HG02870 (cell line): ENCODE measurements around the gene SDF2.
"Not testable (repeated sequence)": the region's sequence is repeated elsewhere in the genome, so short reads cannot be mapped to it uniquely, and the experiment has no call there.

ENCODE experiments used
- ATAC-seq: cut with Tn5 transposase; IDR thresholded peaks from one replicate; pipeline ENCODE4 v1.9.1; 2021; ENCODE audit warnings: mild to moderate bottlenecking, moderate library complexity; ENCODE audit not compliant: unreplicated experiment

Gene SDF2

DNA sequence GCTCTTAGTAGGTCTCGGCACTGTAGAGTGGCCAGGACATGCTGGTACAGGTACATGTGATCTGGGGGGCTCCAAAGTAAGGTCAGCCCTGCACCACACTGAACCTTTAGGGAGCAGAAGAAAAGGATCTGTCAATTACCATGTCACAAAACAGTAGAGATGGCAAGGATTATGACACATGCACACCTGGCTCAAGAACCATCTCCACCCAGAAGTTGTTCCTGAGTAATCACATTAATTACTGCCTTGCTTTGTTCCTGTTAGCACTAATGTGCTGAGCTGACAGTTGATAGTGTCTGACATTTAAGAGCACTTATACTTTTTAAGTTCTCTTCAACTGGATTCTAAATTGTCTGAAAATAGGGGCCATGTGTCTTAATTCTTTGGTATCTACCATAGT lies 26.2 kb downstream of the SDF2 start:
- ATAC-seq: no peak

GRCh38 chr17:28634206-28634865 lies 27.4 kb downstream of the SDF2 start:
- ATAC-seq: no peak

DNA sequence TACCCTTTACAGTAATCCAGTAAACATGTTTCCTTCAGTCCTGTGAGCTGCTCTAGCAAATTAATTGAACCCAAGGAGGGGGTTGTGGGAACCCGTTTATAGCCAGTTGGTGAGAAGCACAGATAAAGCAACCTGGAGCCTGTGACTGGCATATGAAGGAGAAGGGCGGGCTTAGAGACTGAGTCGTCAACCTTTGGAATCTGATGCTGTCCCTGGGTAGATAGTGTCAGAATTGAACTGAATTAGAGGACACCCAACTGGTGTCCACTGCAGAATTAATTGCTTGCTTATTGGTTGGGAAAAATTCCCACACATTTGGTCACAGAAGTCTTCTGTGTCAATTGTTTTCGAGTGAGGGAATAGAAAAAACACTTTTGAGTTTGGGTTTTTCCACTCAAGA lies 34.9 kb downstream of the SDF2 start:
- no peak for ATAC-seq

- ATAC-seq: no peak
Measured at GRCh38 chr17:28624148-28624547, 37.6 kb downstream of the SDF2 start.

DNA sequence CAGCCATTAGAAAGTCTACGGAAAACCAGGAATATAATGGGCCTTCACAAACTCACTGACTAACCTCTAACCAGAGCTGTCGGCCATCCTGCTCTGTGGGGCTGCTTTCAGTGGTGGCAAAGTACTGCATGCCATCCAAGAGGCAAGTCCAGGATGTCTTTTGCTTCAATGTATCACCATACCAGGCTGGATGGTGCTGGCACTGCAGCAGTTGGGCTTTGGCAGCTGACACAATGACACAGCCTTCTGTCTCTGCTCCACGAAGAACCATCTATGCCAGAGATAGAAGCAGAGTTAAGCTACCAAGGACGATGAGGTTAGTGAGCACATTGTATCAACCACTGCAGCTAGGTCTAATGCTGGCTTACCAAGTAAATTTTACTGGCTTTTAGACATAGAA lies 38.0 kb downstream of the SDF2 start:
- ATAC-seq: no peak

GRCh38 chr17:28622186-28622585 lies 39.5 kb downstream of the SDF2 start:
- ATAC-seq: no peak

GRCh38 chr17:28620010-28620409 lies 41.7 kb downstream of the SDF2 start:
- no peak for ATAC-seq

GRCh38 chr17:28618464-28618863 lies 43.2 kb downstream of the SDF2 start:
- no peak for ATAC-seq

DNA sequence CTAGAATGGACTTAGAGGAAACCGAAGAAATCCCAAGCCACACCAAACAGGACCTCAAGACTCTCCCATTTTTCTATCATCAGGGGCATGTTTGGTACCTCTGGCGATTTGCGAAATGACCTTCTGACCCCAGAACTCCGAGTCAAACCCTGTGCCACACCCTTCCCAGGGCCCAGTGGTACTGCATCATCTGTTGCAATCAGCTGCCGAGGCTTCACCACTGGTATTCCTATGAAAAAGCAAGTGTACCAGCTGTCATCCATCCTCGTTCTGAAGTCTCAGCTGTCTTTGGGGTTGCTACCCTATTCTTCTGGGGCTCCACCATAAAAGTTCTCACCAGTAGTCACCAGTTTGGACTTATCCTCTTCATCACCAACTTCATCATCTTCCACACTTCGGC lies 45.4 kb downstream of the SDF2 start:
- ATAC-seq: no peak

GRCh38 chr17:28615260-28615940 lies 46.3 kb downstream of the SDF2 start:
- ATAC-seq: no peak

- no peak for ATAC-seq
Measured at GRCh38 chr17:28613931-28614381, 47.8 kb downstream of the SDF2 start, which contains the start of gene RSKR. Gene RSKR (minus strand): TSS chr17:28614185. CDS start chr17:28614161, 24 bp downstream.

GRCh38 chr17:28612936-28613872 lies 48.5 kb downstream of the SDF2 start:
- ATAC-seq: no peak

GRCh38 chr17:28612531-28612930 lies 49.2 kb downstream of the SDF2 start:
- ATAC-seq: no peak

DNA sequence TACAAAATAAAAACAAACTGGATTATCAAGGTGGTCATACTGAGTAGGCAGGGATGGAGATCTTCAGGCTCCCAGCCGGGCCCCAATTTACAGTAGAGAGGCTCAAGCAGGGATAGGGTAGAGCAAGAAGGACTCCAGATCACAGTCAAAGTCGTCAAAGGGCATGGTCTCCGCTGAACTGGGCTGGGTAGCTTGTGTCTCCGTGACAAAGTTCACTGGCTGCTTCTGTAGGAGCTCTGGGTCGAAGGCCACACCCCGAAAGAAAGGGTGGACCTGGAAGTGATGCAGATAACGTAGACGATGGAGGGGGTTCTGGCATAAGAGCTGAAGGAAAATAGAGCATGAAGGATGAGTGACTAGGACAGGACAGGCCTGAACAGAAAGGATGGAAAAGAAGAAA lies 51.3 kb downstream of the SDF2 start:
- ATAC-seq: no peak

DNA sequence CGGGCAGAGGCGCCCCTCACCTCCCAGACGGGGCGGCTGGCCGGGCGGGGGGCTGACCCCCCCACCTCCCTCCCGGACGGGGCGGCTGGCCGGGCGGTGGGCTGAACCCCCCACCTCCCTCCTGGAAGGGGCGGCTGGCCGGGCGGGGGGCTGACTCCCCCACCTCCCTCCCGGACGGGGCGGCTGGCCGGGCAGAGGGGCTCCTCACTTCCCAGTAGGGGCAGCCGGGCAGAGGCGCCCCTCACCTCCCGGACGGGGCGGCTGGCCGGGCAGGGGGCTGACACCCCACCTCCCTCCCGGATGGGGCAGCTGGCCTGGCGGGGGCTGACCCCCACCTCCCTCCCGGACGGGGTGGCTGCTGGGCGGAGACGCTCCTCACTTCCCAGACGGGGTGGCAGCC lies 57.7 kb downstream of the SDF2 start:
- ATAC-seq: not testable (repeated sequence)

GRCh38 chr17:28599311-28600184 lies 62.2 kb downstream of the SDF2 start:
- peak; percentile 41 for ATAC-seq

GRCh38 chr17:28598799-28599310 lies 62.9 kb downstream of the SDF2 start, which contains the start of gene SPAG5:
Gene SPAG5 (minus strand): TSS chr17:28599025. CDS start chr17:28598946, 79 bp downstream.
- ATAC-seq: peak; percentile 76

DNA sequence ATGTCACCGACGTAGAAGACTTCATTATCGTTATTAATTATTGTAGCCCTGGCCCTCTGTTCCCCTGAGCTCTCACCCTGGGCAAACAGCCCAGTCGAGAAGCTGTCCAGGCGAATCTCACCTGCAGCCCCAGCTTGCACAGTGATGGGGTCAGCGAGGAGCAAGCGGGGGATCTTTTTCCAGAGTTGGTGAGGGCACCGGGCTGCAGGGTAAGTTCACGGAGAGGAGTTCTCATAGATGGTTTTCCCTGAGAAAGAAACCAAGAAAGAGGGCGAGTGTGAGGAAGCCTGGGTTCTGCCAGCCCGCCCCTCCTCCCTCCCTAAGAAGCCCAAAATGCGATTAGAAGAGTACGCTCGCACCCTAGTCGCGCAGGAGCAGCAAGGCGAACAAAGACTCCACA lies 63.3 kb downstream of the SDF2 start:
- no peak for ATAC-seq
